Measurements from ENCODE around the gene PDCD2L.
"Not testable (repeated sequence)": the region's sequence is repeated elsewhere in the genome, so short reads cannot be mapped to it uniquely, and the experiment has no call there.

Gene PDCD2L

GRCh38 chr19:34457446-34457845, 53.2 kb downstream of the PDCD2L start:
- DNase-seq = no peak
- TF ChIP-seq POLR2A (IDR thresholded peaks at IDR 0.05; ENCODE audit: low read length) = no peak
- no peak for TF ChIP-seq GATA1 (IDR thresholded peaks at IDR 0.05; ENCODE audit: low read depth, low read length)

GRCh38 chr19:34458677-34459076, 54.5 kb downstream of the PDCD2L start:
- no peak for TF ChIP-seq POLR2A (IDR thresholded peaks at IDR 0.05; ENCODE audit: low read length)
- TF ChIP-seq GATA1 (IDR thresholded peaks at IDR 0.05; ENCODE audit: low read depth, low read length) = no peak
- no peak for DNase-seq

GRCh38 chr19:34459614-34460013, 55.4 kb downstream of the PDCD2L start:
- TF ChIP-seq GATA1 (IDR thresholded peaks at IDR 0.05; ENCODE audit: low read depth, low read length) = no peak
- TF ChIP-seq POLR2A (IDR thresholded peaks at IDR 0.05; ENCODE audit: low read length) = no peak
- no peak for DNase-seq

- TF ChIP-seq GATA1 (IDR thresholded peaks at IDR 0.05; ENCODE audit: low read depth, low read length) (no peak), POLR2A (IDR thresholded peaks at IDR 0.05; ENCODE audit: low read length) (no peak)
- DNase-seq = no peak
Observed at GRCh38 chr19:34461375-34462100, 57.3 kb downstream of the PDCD2L start.

- not testable (repeated sequence) for DNase-seq
Observed at GRCh38 chr19:34464785-34465184, 60.6 kb downstream of the PDCD2L start.

GRCh38 chr19:34468409-34468808, 64.2 kb downstream of the PDCD2L start:
- TF ChIP-seq GATA1 (IDR thresholded peaks at IDR 0.05; ENCODE audit: low read depth, low read length) = no peak
- TF ChIP-seq POLR2A (IDR thresholded peaks at IDR 0.05; ENCODE audit: low read length) = no peak
- DNase-seq = no peak

GRCh38 chr19:34469026-34469425, 64.8 kb downstream of the PDCD2L start:
- not testable (repeated sequence) for DNase-seq

GRCh38 chr19:34471906-34472700, 67.9 kb downstream of the PDCD2L start:
- TF ChIP-seq GATA1 (IDR thresholded peaks at IDR 0.05; ENCODE audit: low read depth, low read length) (no peak), POLR2A (IDR thresholded peaks at IDR 0.05; ENCODE audit: low read length) (no peak)
- DNase-seq = no peak

GRCh38 chr19:34474233-34474989, 70.2 kb downstream of the PDCD2L start:
- no peak for DNase-seq
- TF ChIP-seq POLR2A (IDR thresholded peaks at IDR 0.05; ENCODE audit: low read length) (no peak), GATA1 (IDR thresholded peaks at IDR 0.05; ENCODE audit: low read depth, low read length) (no peak)

- no peak for DNase-seq
- TF ChIP-seq GATA1 (IDR thresholded peaks at IDR 0.05; ENCODE audit: low read depth, low read length) (no peak), POLR2A (IDR thresholded peaks at IDR 0.05; ENCODE audit: low read length) (no peak)
Observed at GRCh38 chr19:34475026-34475974, 71.1 kb downstream of the PDCD2L start.

All from erythroblast (primary cell).